ENCODE results near the gene ANKUB1.

DNA sequence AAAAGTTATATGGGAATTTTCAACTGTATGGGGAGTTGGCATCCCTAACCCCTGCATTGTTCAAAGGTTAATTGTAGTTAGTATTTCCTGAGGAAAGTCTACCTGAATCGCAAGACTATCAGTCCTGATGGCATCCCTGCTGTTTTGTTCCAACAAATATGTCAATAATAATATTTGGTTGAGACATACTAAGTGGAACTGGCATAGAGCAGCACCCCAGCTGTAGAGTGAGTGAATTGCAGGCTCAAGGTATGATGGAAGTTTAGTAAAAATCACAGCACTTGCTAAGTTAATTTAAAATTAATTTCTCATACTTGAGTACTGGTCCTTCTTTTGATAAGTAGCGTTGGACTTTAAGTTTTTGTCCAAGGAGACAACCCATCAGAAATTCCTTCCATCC is 22.1 kb downstream of the ANKUB1 start:
- TF ChIP-seq POLR2A (IDR thresholded peaks at IDR 0.05) (no peak), CTCF (IDR thresholded peaks at IDR 0.05) (no peak), POLR2AphosphoS5 (IDR thresholded peaks at IDR 0.05) (no peak)
